ENCODE results near the gene GAD1. TPM values are rescaled to one million over a fixed set of nuclear protein-coding genes. Genes with fewer than 3 reads are reported as not detected.
A peak's percentile ranks its signal among the peaks of the same experiment; 100 is the strongest.

The GAD1 gene
- total RNA-seq (1 to 10 TPM in 1 of 2 donors, under 1 TPM in 1; 0.80 to 1.4 TPM), polyA plus RNA-seq (under 1 TPM; 0.08 to 0.22 TPM)
- long read RNA-seq, donor 1 = 0 reads
- long read RNA-seq, donor 2 = 0 reads
- long read RNA-seq, donor 3 = 0 reads
- long read RNA-seq, donor 4 = 0 reads
- long read RNA-seq, donor 5 = 0 reads

DNA sequence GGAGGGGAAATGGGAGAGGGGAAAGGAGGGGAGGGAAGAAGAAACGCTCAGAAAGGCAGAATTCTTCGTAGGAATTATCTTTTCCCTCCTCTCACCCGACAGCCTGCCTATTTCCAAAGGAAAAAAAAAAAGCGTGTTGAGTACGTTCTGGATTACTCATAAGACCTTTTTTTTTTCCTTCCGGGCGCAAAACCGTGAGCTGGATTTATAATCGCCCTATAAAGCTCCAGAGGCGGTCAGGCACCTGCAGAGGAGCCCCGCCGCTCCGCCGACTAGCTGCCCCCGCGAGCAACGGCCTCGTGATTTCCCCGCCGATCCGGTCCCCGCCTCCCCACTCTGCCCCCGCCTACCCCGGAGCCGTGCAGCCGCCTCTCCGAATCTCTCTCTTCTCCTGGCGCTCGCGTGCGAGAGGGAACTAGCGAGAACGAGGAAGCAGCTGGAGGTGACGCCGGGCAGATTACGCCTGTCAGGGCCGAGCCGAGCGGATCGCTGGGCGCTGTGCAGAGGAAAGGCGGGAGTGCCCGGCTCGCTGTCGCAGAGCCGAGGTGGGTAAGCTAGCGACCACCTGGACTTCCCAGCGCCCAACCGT is at the start of gene GAD1:
Gene GAD1, plus strand, starts transcription at position 384 of the 589 bp plus-strand sequence. CDS start 1,705 bp downstream, outside the sequence.
- ATAC-seq (ENCODE audit: insufficient read depth, low FRiP score) (peak; percentile 75), DNase-seq (peak; percentile 64 to 71 (median 69))
- Histone ChIP-seq H3K9me3 (ENCODE audit: control insufficient read depth in 4 of 4, insufficient read depth in 3 of 4, low read length in 3 of 4) (peaks cover 0 to 3% (median 0%) of the 10 kb centered on the region in 4 donors), H3K36me3 (ENCODE audit: control insufficient read depth in 4 of 4, insufficient read depth in 4 of 4, low read length in 4 of 4) (no peaks in the 10 kb centered on the region), H3K27me3 (ENCODE audit: control insufficient read depth in 3 of 3, insufficient read depth in 3 of 3, low read length in 2 of 3) (peaks cover 8 to 88% (median 78%) of the 10 kb centered on the region in 3 donors), H3K9ac (ENCODE audit: insufficient read depth in 1 of 2, low read length in 2 of 2) (no peak within 1 kb of the TSS), H3K27ac (ENCODE audit: low read depth in 1 of 2, low read length in 1 of 2) (no peak within 1 kb of the TSS), H3K4me3 (peak within 1 kb of the TSS; percentile 29), H3K4me1 (ENCODE audit: control insufficient read depth in 5 of 5, insufficient read depth in 5 of 5, low read length in 5 of 5) (peaks cover 0 to 34% (median 20%) of the 10 kb centered on the region in 5 donors)
- TF ChIP-seq, protein P1, sequence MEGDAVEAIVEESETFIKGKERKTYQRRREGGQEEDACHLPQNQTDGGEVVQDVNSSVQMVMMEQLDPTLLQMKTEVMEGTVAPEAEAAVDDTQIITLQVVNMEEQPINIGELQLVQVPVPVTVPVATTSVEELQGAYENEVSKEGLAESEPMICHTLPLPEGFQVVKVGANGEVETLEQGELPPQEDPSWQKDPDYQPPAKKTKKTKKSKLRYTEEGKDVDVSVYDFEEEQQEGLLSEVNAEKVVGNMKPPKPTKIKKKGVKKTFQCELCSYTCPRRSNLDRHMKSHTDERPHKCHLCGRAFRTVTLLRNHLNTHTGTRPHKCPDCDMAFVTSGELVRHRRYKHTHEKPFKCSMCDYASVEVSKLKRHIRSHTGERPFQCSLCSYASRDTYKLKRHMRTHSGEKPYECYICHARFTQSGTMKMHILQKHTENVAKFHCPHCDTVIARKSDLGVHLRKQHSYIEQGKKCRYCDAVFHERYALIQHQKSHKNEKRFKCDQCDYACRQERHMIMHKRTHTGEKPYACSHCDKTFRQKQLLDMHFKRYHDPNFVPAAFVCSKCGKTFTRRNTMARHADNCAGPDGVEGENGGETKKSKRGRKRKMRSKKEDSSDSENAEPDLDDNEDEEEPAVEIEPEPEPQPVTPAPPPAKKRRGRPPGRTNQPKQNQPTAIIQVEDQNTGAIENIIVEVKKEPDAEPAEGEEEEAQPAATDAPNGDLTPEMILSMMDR (IDR thresholded peaks at IDR 0.05; ENCODE audit: control extremely low read depth, extremely low read depth) = no peak
- 0 to 1% methylated on average over 46 to 49 of the region's 49 CpGs for WGBS, 2 donors

DNA sequence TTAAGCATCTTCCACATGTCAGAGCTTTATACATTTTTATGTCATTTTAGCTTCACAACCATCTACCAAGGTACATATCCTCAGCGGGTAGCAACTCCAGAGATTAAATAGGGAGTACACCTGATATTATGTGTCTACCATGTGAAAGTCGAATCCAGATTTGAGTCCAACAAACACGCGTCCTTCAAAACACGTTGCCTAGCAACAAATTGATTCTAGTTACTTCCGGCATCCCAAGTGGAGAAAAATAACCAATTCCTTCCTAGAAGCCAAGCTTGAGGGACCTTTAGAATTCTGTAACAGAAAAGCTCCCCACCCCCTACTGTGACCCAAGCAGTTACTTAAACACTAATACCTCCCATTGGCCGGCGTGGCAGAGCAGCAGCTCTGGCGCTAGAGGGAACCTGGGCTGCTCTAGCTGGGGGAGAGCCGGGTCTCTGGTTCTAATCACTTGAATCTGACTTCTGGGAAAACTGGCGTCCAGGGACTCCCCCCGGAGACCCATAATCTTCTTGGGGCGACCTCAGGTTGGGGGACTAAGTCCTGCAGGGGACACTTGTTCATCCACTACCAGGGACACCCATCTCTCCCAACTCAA is 46.6 kb upstream of the GAD1 start, which contains the start of gene ERICH2:
Gene ERICH2, plus strand, starts transcription at position 371 of the 598 bp plus-strand sequence. CDS start 304 bp downstream, outside the sequence.
- DNase-seq = peak; percentile 75 to 83 (median 80)
- TF ChIP-seq, protein P1 (IDR thresholded peaks at IDR 0.05; ENCODE audit: control extremely low read depth, extremely low read depth) = no peak
- WGBS, 2 donors = 3 to 5% methylated on average over 13 of the region's 13 CpGs

DNA sequence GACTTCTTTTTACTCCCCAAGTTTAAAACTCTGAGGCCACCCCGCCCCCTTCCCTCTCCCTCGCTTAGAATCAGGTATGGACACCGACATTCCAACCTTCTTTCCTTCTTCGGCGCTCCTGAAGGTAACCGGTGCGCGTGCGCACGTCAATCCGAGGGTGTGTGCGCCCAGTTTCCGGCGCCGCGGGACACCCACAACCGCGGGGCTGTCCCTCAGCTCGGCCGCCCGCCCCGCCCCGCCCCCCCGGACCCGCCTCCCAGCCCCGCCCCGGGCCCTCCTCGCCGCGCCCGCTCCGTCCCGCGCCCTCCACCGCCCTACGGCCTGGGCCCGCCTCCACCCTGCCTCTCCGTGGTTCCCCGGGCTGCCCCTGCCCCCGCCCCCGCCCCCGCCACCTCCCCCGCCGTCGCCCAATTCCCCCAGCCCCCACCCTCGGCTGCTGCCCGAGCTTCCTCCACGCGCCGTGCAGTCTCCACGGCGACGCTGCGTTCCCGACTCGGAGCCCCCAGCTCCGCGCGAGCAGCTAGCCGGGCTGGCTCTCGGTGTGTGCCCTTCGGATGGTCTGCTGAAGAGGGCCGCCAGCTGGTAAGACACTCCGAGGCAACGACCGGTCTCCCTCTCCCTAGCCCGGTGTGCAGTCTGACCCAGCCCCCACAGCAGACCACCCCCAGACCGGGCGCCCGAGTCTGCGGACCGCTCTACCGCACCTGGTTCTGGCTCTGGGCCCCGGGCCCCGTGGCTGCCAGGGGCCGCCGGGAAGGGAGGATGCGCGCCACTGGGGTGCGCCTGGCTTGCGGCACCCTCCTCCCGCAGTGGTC is 45.9 kb upstream of the GAD1 start:
- peak; percentile 95 for ATAC-seq (ENCODE audit: insufficient read depth, low FRiP score)
- 0 to 1% methylated on average over 53 to 81 of the region's 82 CpGs for WGBS, 2 donors
- H3K36me3 ChIP-seq (ENCODE audit: control insufficient read depth in 4 of 4, insufficient read depth in 4 of 4, low read length in 4 of 4) = no peaks in the 10 kb centered on the region
- peak overlapping the region; percentile 73 for H3K4me3 ChIP-seq
- TF ChIP-seq, protein P1 (IDR thresholded peaks at IDR 0.05; ENCODE audit: control extremely low read depth, extremely low read depth) = no peak
- peaks cover 0 to 7% (median 0%) of the 10 kb centered on the region in 3 donors for H3K27me3 ChIP-seq (ENCODE audit: control insufficient read depth in 3 of 3, insufficient read depth in 3 of 3, low read length in 2 of 3)
- peak; percentile 78 to 88 (median 83) for DNase-seq
- no peaks in the 10 kb centered on the region for H3K9me3 ChIP-seq (ENCODE audit: control insufficient read depth in 4 of 4, insufficient read depth in 3 of 4, low read length in 3 of 4)
- peaks cover 0 to 11% (median 3%) of the 10 kb centered on the region in 5 donors for H3K4me1 ChIP-seq (ENCODE audit: control insufficient read depth in 5 of 5, insufficient read depth in 5 of 5, low read length in 5 of 5)
- H3K27ac ChIP-seq (ENCODE audit: low read depth in 1 of 2, low read length in 1 of 2) = peak overlapping the region; percentile 26 to 95
- peak overlapping the region; percentile 33 to 86 for H3K9ac ChIP-seq (ENCODE audit: insufficient read depth in 1 of 2, low read length in 2 of 2)

More for the DNA sequence above, 46.6 kb upstream of the GAD1 start, which contains the start of gene ERICH2:
- Histone ChIP-seq H3K27me3 (ENCODE audit: control insufficient read depth in 3 of 3, insufficient read depth in 3 of 3, low read length in 2 of 3) (peaks cover 0 to 7% (median 0%) of the 10 kb centered on the region in 3 donors), H3K4me3 (peak within 1 kb of the TSS; percentile 73), H3K4me1 (ENCODE audit: control insufficient read depth in 5 of 5, insufficient read depth in 5 of 5, low read length in 5 of 5) (peaks cover 2 to 12% (median 6%) of the 10 kb centered on the region in 5 donors), H3K36me3 (ENCODE audit: control insufficient read depth in 4 of 4, insufficient read depth in 4 of 4, low read length in 4 of 4) (no peaks in the 10 kb centered on the region), H3K9ac (ENCODE audit: insufficient read depth in 1 of 2, low read length in 2 of 2) (peak within 1 kb of the TSS; percentile 33 to 86), H3K27ac (ENCODE audit: low read depth in 1 of 2, low read length in 1 of 2) (peak within 1 kb of the TSS; percentile 26 to 95), H3K9me3 (ENCODE audit: control insufficient read depth in 4 of 4, insufficient read depth in 3 of 4, low read length in 3 of 4) (no peaks in the 10 kb centered on the region)
- ATAC-seq (ENCODE audit: insufficient read depth, low FRiP score) = peak; percentile 65
